ACC112 (cell line): ENCODE data around the gene JMJD1C.

Experiments used
- H2AFZ ChIP-seq: fragments of 200-600 bp; sonication (generic); one replicate; pipeline ENCODE4 v1.6.0; 2017; ENCODE audit warnings: antibody characterized with exemption, low read length; ENCODE audit not compliant: unreplicated experiment
- H3K27ac ChIP-seq: fragments of 200-600 bp; sonication (generic); 2 replicates; pipeline ENCODE4 v1.5.1; 2014; ENCODE audit warnings: low read depth, mild to moderate bottlenecking, antibody characterized with exemption, low read length, moderate library complexity
- H3K27me3 ChIP-seq: fragments of 200-600 bp; sonication (generic); 2 replicates; pipeline ENCODE4 v1.6.1; 2014; ENCODE audit warnings: mild to moderate bottlenecking, antibody characterized with exemption, low read length, moderate library complexity, mixed read lengths; ENCODE audit not compliant: insufficient read depth
- H3K36me3 ChIP-seq: fragments of 200-600 bp; sonication (generic); 2 replicates; pipeline ENCODE4 v1.6.1; 2016; ENCODE audit warnings: mild to moderate bottlenecking, antibody characterized with exemption, low read length, moderate library complexity, mixed read lengths; ENCODE audit not compliant: insufficient read depth
- H3K4me1 ChIP-seq: fragments of 200-600 bp; sonication (generic); one replicate; pipeline ENCODE4 v1.6.1; 2016; ENCODE audit warnings: low read length, mixed read lengths; ENCODE audit not compliant: insufficient read depth, unreplicated experiment, control insufficient read depth
- H3K4me3 ChIP-seq: fragments of 200-600 bp; sonication (generic); 2 replicates; pipeline ENCODE4 v1.5.1; 2014; ENCODE audit warnings: mild to moderate bottlenecking, low read depth, low read length
- H3K79me2 ChIP-seq: fragments of 200-600 bp; sonication (generic); one replicate; pipeline ENCODE4 v1.6.0; 2016; ENCODE audit warnings: low read length; ENCODE audit not compliant: control insufficient read depth, unreplicated experiment, insufficient read depth

JMJD1C gene

GRCh38 chr10:63337455-63338251 lies 128.1 kb downstream of the JMJD1C start:
- Histone ChIP-seq H3K27me3 (no peaks in the 10 kb centered on the region), H3K36me3 (no peaks in the 10 kb centered on the region; the same call in 1 of the 2 replicates), H2AFZ (no peak overlapping the region), H3K4me3 (no peak overlapping the region), H3K4me1 (no peaks in the 10 kb centered on the region), H3K27ac (no peak overlapping the region), H3K79me2 (peaks cover 41% of the 10 kb centered on the region)

GRCh38 chr10:63331586-63331985 lies 134.2 kb downstream of the JMJD1C start:
- Histone ChIP-seq H3K36me3 (no peaks in the 10 kb centered on the region), H3K27me3 (no peaks in the 10 kb centered on the region), H3K4me1 (no peaks in the 10 kb centered on the region), H3K4me3 (no peak overlapping the region), H2AFZ (no peak overlapping the region), H3K27ac (no peak overlapping the region), H3K79me2 (peaks cover 20% of the 10 kb centered on the region)

- Histone ChIP-seq H3K4me3 (no peak overlapping the region), H3K79me2 (peaks cover 35% of the 10 kb centered on the region), H3K27ac (no peak overlapping the region), H2AFZ (no peak overlapping the region), H3K36me3 (no peaks in the 10 kb centered on the region), H3K4me1 (no peaks in the 10 kb centered on the region), H3K27me3 (no peaks in the 10 kb centered on the region)
Measured at GRCh38 chr10:63324495-63324854, 141.3 kb downstream of the JMJD1C start.

- Histone ChIP-seq H2AFZ (no peak overlapping the region), H3K27ac (no peak overlapping the region), H3K36me3 (no peaks in the 10 kb centered on the region), H3K4me3 (no peak overlapping the region), H3K27me3 (no peaks in the 10 kb centered on the region), H3K79me2 (peaks cover 33% of the 10 kb centered on the region), H3K4me1 (no peaks in the 10 kb centered on the region)
Measured at GRCh38 chr10:63323701-63324494, 141.9 kb downstream of the JMJD1C start.

- Histone ChIP-seq H3K4me3 (no peak overlapping the region), H3K27me3 (no peaks in the 10 kb centered on the region), H2AFZ (no peak overlapping the region), H3K4me1 (no peaks in the 10 kb centered on the region), H3K79me2 (peaks cover 32% of the 10 kb centered on the region), H3K27ac (no peak overlapping the region), H3K36me3 (no peaks in the 10 kb centered on the region; the same call in 1 of the 2 replicates)
Measured at GRCh38 chr10:63320683-63321082, 145.1 kb downstream of the JMJD1C start.

GRCh38 chr10:63319231-63319630 lies 146.5 kb downstream of the JMJD1C start:
- H3K79me2 ChIP-seq, result peaks cover 28% of the 10 kb centered on the region
- H3K4me3 ChIP-seq, result no peak overlapping the region
- H3K36me3 ChIP-seq, result no peaks in the 10 kb centered on the region; the same call in 1 of the 2 replicates
- H2AFZ ChIP-seq, result no peak overlapping the region
- H3K27me3 ChIP-seq, result no peaks in the 10 kb centered on the region
- no peaks in the 10 kb centered on the region for H3K4me1 ChIP-seq
- H3K27ac ChIP-seq, result no peak overlapping the region

- H2AFZ ChIP-seq, result no peak overlapping the region
- H3K27me3 ChIP-seq, result no peaks in the 10 kb centered on the region
- no peaks in the 10 kb centered on the region for H3K4me1 ChIP-seq
- H3K79me2 ChIP-seq, result peaks cover 21% of the 10 kb centered on the region
- no peaks in the 10 kb centered on the region; the same call in 1 of the 2 replicates for H3K36me3 ChIP-seq
- H3K4me3 ChIP-seq, result no peak overlapping the region
- no peak overlapping the region for H3K27ac ChIP-seq
Measured at GRCh38 chr10:63318491-63318890, 147.3 kb downstream of the JMJD1C start.

- Histone ChIP-seq H3K4me1 (no peaks in the 10 kb centered on the region), H3K36me3 (no peaks in the 10 kb centered on the region; the same call in 1 of the 2 replicates), H3K27me3 (no peaks in the 10 kb centered on the region), H3K27ac (no peak overlapping the region), H3K79me2 (peaks cover 12% of the 10 kb centered on the region), H3K4me3 (no peak overlapping the region), H2AFZ (no peak overlapping the region)
Measured at GRCh38 chr10:63314020-63314419, 151.8 kb downstream of the JMJD1C start.

GRCh38 chr10:63313066-63313717 lies 152.6 kb downstream of the JMJD1C start:
- H3K27me3 ChIP-seq, result no peaks in the 10 kb centered on the region
- no peak overlapping the region for H2AFZ ChIP-seq
- H3K36me3 ChIP-seq, result no peaks in the 10 kb centered on the region; the same call in 1 of the 2 replicates
- no peak overlapping the region for H3K4me3 ChIP-seq
- H3K4me1 ChIP-seq, result no peaks in the 10 kb centered on the region
- peaks cover 17% of the 10 kb centered on the region for H3K79me2 ChIP-seq
- no peak overlapping the region for H3K27ac ChIP-seq

- H3K27me3 ChIP-seq, result no peaks in the 10 kb centered on the region
- H3K79me2 ChIP-seq, result peaks cover 27% of the 10 kb centered on the region
- no peak overlapping the region for H3K27ac ChIP-seq
- H2AFZ ChIP-seq, result no peak overlapping the region
- H3K4me1 ChIP-seq, result no peaks in the 10 kb centered on the region
- H3K4me3 ChIP-seq, result no peak overlapping the region
- H3K36me3 ChIP-seq, result no peaks in the 10 kb centered on the region
Measured at GRCh38 chr10:63308628-63309027, 157.1 kb downstream of the JMJD1C start.
